AG04450 (cell line): Measurements from ENCODE around the gene DCHS2. TPM values are rescaled to one million over a fixed set of nuclear protein-coding genes. Genes with fewer than 3 reads are reported as not detected.

Source experiments
- CTCF ChIA-PET: fragments of 300-600, 350-600 bp; formaldehyde crosslinking; extraction: SDS; loops from one replicate; lab custom pipeline; 2022; ENCODE audit warnings: antibody characterized with exemption, inconsistent platforms; lab: Charles Lee
- POLR2A ChIA-PET: fragments of 350-600 bp; formaldehyde crosslinking; extraction: SDS; loops from one replicate; lab custom pipeline; 2021; ENCODE audit warnings: antibody characterized with exemption, inconsistent platforms; lab: Yijun Ruan, JAX
- DNase-seq: peaks from one replicate; pipeline ENCODE4 v3.0.0-alpha.2; 2011; ENCODE audit warnings: low read depth, low spot score
- H3K27ac ChIP-seq: one replicate; pipeline ENCODE4 v1.5.1; 2012; ENCODE audit warnings: low read depth, low read length, control low read depth
- H3K27me3 ChIP-seq: one replicate; pipeline ENCODE4 v1.6.0; 2012; ENCODE audit warnings: low read length; ENCODE audit not compliant: control insufficient read depth, insufficient read depth
- H3K4me3 ChIP-seq: 2 replicates; pipeline ENCODE4 v1.5.1; 2011; ENCODE audit warnings: mild to moderate bottlenecking, low read depth, low read length, control low read depth
- H3K9me3 ChIP-seq: 2 replicates; pipeline ENCODE4 v1.5.1; 2012; ENCODE audit warnings: low read length; ENCODE audit not compliant: control insufficient read depth, insufficient read depth
- polyA plus RNA-seq: library from polyadenylated mRNA; depleted of rRNA; stranded (reverse); fragments of >200 nt; gene quantifications from 2 replicates; pipeline ENCODE4 v1.2.3, GENCODE V29; 2011
- TF ChIP-seq, protein P1 (sequence below): IDR thresholded peaks from 2 replicates; pipeline ENCODE4 v1.5.1; 2011; ENCODE audit warnings: low read depth, low read length, control low read depth, inconsistent platforms

Gene DCHS2
- polyA plus RNA-seq, 1 experiment = not detected

DNA sequence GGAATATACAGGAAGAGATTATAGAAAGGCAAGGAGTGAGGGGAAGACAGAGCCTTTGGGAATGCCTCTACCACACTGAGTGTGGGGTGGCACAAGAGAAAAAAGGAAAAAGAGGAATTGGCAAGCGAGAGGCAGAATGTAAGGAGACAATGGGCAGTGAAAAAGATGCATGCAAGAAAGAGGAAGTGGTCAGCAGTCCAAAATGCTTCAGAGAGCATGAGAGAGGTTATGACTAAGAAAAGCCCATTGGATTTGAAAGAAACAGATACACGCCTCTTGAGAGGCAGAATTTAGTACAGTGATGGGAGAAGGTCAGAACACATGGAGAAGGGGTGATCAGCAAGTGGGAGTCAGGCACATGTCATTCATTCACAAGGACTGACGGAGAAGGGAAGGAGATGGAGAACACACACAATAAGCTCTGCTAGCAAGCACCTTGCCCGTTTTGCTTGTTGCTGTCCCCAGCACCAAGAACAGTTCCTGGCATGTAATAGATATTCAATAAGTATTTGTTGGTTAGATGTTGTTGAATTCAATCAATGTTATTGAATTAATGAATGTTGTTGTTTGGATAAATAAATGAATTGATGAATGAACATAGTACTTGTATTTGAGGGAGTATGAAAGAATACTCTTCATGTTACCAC, 6.3 kb downstream of the DCHS2 start:
- H3K4me3 ChIP-seq = no peak overlapping the region
- TF ChIP-seq, protein P1, sequence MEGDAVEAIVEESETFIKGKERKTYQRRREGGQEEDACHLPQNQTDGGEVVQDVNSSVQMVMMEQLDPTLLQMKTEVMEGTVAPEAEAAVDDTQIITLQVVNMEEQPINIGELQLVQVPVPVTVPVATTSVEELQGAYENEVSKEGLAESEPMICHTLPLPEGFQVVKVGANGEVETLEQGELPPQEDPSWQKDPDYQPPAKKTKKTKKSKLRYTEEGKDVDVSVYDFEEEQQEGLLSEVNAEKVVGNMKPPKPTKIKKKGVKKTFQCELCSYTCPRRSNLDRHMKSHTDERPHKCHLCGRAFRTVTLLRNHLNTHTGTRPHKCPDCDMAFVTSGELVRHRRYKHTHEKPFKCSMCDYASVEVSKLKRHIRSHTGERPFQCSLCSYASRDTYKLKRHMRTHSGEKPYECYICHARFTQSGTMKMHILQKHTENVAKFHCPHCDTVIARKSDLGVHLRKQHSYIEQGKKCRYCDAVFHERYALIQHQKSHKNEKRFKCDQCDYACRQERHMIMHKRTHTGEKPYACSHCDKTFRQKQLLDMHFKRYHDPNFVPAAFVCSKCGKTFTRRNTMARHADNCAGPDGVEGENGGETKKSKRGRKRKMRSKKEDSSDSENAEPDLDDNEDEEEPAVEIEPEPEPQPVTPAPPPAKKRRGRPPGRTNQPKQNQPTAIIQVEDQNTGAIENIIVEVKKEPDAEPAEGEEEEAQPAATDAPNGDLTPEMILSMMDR = no peak
- peaks cover 7% of the 10 kb centered on the region; the same call in 1 of the 2 replicates for H3K9me3 ChIP-seq
- DNase-seq = no peak
- H3K27me3 ChIP-seq = peaks cover 12% of the 10 kb centered on the region
- H3K27ac ChIP-seq = no peak overlapping the region
- ChIA-PET POLR2A (no interaction called here), CTCF (no interaction called here)

DNA sequence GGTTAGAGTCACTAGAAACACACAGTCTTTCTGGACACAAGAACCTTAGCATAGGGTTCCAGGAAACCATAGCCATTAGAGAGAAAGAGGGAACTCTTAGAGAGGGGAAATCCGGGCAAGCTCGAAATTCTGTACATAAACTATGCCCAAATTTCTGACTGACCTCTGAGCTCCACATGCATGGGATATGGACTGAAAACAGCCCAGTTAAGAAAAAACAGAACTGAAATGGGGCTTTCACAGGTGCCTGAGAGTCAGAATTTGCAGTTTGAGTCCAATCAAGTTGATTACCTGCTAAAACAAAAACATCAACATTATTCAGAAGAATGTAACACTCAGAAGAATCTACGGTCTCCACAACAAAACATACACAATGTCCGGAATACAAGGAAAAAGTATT, 13.1 kb downstream of the DCHS2 start:
- ChIA-PET POLR2A (no interaction called here), CTCF (no interaction called here)
- no peak overlapping the region for H3K4me3 ChIP-seq

DNA sequence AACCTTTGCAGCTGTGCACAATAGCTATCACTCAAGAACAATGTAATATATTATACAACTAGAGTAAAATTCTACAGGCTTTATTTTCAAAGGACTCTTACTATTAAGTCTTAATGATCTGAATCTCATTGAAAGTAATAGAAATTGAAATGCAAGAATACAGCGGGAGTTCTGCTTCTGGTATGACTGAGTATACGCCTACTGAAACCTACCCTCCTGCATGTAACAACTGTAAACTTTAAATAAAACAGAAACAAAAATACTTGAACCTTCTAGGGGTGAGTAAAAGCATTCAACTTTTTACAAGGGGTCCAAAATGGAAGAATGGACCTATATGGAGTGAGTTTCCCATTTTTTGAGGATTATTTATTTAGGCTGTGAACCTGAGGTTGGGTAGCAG, 13.5 kb downstream of the DCHS2 start:
- ChIA-PET POLR2A (no interaction called here), CTCF (no interaction called here)
- no peaks in the 10 kb centered on the region for H3K27me3 ChIP-seq
- H3K9me3 ChIP-seq = no peaks in the 10 kb centered on the region
- DNase-seq = no peak
- H3K4me3 ChIP-seq = no peak overlapping the region
- TF ChIP-seq, protein P1 = no peak
- H3K27ac ChIP-seq = no peak overlapping the region

More for the DNA sequence above, 13.1 kb downstream of the DCHS2 start:
- no peak for DNase-seq
- Histone ChIP-seq H3K9me3 (no peaks in the 10 kb centered on the region), H3K27me3 (no peaks in the 10 kb centered on the region), H3K27ac (no peak overlapping the region)
- TF ChIP-seq, protein P1 = no peak

DNA sequence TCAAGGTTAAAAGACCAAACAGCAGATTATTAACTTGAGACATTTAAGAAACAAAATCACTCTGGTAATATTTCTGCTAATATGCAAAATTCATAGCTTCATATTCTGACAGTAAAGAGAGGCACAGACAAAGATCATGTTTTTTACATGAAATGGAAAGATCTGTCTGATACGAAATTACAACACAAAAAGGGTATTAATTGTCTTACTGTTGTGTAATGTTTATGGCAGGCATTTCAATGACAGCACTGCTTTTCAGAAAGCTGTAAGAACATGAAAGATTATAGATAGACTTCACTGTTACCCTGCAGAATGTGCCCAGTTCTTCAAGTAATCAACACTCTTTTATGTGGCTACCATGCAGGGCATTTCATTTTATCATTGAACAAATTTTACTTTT, 15.4 kb downstream of the DCHS2 start:
- ChIA-PET POLR2A (no interaction called here), CTCF (no interaction called here)
- TF ChIP-seq, protein P1 = no peak

DNA sequence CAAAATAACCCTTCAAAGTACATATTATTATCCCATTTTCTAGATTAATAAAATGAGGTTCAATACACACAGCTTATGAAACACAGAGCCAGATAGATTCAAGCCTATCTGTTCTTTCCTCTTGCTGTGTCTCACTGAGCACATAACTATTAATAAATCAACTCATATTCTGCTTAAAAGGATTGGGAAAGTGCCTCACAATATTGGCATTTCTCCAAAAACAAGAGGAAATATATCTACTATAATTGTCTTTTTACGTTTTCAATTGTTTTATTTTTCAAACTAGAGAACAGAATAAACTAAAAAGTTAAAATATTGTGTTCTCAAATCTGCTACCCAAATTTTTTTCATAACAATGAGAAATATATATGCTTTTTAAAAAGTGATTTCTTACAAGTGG, 15.8 kb downstream of the DCHS2 start:
- Histone ChIP-seq H3K27ac (no peak overlapping the region), H3K9me3 (no peaks in the 10 kb centered on the region), H3K4me3 (no peak overlapping the region), H3K27me3 (no peaks in the 10 kb centered on the region)
- ChIA-PET POLR2A (no interaction called here), CTCF (no interaction called here)
- DNase-seq = no peak
- TF ChIP-seq, protein P1 = no peak

More for the DNA sequence above, 15.4 kb downstream of the DCHS2 start:
- no peak for DNase-seq
- Histone ChIP-seq H3K9me3 (no peaks in the 10 kb centered on the region), H3K4me3 (no peak overlapping the region), H3K27ac (no peak overlapping the region), H3K27me3 (no peaks in the 10 kb centered on the region)
